Astrocyte of the spinal cord (primary cell): ENCODE data around the gene TPRG1.

Experiments used
- DNase-seq: peaks from one replicate; pipeline ENCODE4 v3.0.0; 2011; ENCODE audit warnings: low read depth, low spot score
- H3K4me3 ChIP-seq: 2 replicates; pipeline ENCODE4 v1.5.1; 2011; ENCODE audit warnings: low read depth, mild to moderate bottlenecking, low read length, moderate library complexity
- CTCF ChIP-seq: IDR thresholded peaks from 2 replicates; pipeline ENCODE4 v1.5.1; 2012; ENCODE audit warnings: low read depth, mild to moderate bottlenecking, low read length, inconsistent platforms
- in situ Hi-C: cut with HindIII; loops from 2 replicates; pipeline ENCODE4 v1.10.0; 2017; ENCODE audit warnings: low sequenced_read_pairs

The TPRG1 gene

DNA sequence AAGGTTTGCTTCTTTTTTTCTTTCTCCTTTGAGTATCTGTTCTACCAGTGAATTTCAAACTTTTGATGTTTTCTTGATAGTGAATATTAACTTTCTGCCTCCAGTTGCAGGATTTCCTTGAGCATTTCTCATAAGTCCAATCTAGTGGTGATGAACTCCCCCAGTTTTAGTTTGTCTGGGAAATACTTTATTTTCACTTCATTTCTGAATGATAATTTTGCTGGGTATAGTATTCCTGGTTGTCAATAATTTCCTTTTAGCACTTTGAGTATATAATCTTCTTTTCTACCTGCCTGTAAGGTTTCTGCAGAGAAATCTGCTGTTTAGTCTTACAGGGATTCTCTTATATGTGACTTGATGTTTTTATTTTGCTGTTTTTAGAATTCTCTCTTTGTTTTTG is 21.0 kb downstream of the TPRG1 start:
- H3K4me3 ChIP-seq, result no peak overlapping the region
- in situ Hi-C loops, result no loop called here
- DNase-seq, result no peak
- TF ChIP-seq CTCF, result no peak

- no peak overlapping the region for H3K4me3 ChIP-seq
- no peak for DNase-seq
- in situ Hi-C loops, result no loop called here
- TF ChIP-seq CTCF, result peak; percentile 28
Observed at GRCh38 chr3:189195302-189195701, 23.5 kb downstream of the TPRG1 start.

DNA sequence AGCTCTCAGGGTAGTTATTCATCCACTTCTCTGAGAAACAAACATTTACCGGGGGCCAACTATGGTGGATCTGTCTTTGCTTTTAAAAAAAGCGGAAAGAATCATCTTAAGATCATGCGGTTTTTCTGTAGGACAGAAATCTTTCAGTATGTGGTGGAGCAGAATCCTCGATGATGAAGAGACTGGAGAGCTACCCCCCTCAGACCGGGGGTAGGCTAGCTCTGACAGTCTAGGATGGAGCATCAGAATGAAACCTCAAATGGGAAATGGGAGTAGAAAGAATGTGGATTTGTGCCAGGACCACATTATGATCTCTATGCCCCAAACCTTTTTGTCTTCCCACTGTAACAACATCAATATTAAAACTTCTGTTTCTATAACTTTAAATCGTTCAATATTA is 30.3 kb downstream of the TPRG1 start:
- TF ChIP-seq CTCF, result no peak
- no peak for DNase-seq
- in situ Hi-C loops, result no loop called here
- no peak overlapping the region for H3K4me3 ChIP-seq

DNA sequence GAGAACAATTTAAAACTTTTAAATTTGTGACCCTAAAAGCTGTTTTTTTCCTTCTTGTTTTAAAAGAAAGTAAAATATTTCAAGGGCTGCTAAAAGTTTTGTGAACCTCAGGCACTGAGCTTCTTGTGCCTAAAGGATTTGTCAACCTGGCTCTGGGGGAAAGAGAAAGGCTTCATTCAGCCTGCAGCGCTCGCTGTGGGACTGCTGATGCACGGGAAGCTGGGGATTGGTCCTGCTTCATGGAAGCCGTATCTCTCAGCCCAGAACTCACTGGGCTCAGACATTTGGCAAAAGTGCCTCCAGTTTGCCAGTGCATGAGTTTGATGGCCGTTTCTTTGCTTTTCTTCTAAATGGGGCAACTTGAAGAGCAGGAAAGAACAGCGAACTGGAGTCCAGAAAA is 30.8 kb downstream of the TPRG1 start:
- peak; percentile 8 for DNase-seq
- TF ChIP-seq CTCF, result no peak
- in situ Hi-C loops, result no loop called here
- no peak overlapping the region for H3K4me3 ChIP-seq

GRCh38 chr3:189204167-189204866 is 32.5 kb downstream of the TPRG1 start:
- in situ Hi-C loops, result no loop called here
- H3K4me3 ChIP-seq, result no peak overlapping the region
- TF ChIP-seq CTCF, result no peak
- DNase-seq, result no peak

DNA sequence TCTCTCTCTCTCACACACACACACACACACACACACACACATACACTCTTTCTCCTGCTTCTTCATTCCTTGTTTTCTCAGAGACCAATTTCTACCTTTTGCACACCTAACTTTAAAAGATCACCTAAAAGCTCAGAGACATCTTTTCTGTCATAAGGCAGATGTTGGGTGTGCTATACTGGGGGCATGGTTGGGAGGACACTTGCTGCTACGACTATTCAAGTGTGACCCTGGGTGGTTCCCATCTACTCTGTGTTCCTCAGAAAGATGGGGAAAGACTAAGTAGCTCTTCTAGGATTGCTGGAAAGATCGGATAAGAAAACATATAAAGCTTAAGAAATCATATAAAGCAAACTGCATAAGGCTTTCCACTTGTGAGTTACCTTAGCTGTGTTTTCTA is 33.2 kb downstream of the TPRG1 start:
- TF ChIP-seq CTCF, result no peak
- H3K4me3 ChIP-seq, result no peak overlapping the region
- in situ Hi-C loops, result no loop called here
- DNase-seq, result no peak
